ENCODE results near the gene ANXA11.
"Not testable (repeated sequence)": the region's sequence is repeated elsewhere in the genome, so short reads cannot be mapped to it uniquely, and the experiment has no call there.

Gene ANXA11

DNA sequence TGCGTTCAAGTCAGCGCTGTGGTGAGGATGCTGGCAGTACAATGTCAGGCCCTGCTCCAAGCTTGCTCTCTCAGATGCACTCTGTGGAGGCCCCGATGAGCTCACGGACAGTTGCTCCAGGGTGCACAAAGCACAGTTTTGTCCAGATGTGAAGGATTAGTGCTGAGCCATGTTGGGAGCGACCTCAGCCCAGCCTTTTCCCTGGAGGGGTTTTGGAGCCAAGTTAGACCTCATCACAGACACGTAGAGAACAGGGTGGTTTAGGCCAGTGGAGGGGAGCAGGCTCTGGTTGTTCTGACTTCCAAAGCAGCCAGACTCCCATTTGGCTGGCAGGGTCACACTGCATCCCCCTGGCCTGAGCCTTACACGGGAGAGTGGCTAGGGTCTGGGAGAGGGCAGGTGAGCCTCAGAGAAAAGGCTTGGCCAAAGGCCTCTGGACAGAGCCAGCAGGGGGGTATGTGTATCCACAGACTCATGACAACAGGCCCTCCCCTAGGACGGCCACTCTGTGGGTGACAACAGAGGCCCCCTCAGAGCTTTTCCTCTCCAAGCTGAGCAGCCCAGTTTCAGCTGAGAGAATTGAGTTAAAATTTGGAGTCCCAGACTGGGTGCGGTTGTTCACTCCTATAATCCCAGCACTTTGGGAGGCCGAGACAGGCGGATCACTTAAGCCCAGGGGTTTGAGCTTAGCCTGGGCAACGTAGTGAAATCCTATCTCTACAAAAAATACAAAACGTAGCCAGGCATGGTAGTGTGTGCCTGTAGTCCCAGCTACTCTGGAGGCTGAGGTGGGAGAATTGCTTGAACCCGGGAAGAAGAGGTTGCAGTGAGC is 68.1 kb downstream of the ANXA11 start:
- Histone ChIP-seq H3K9me3 (ENCODE audit: control insufficient read depth, low read length) (no peaks in the 10 kb centered on the region), H3K36me3 (ENCODE audit: control insufficient read depth, insufficient read depth, low read length, severe bottlenecking) (peaks cover 4% of the 10 kb centered on the region), H3K27me3 (replicated peaks; ENCODE audit: control insufficient read depth, insufficient read depth, low read length) (no peaks in the 10 kb centered on the region), H3K9ac (ENCODE audit: low read length) (peak overlapping the region; percentile 81), H3K4me3 (ENCODE audit: low read length) (peak overlapping the region; percentile 57), H3K4me1 (ENCODE audit: control insufficient read depth, insufficient read depth, low read length) (peaks cover 39% of the 10 kb centered on the region)
- DNase-seq (ENCODE audit: low read depth) = peak; percentile 83

- peak; percentile 96 for DNase-seq (ENCODE audit: low read depth)
- H3K4me1 ChIP-seq (ENCODE audit: control insufficient read depth, insufficient read depth, low read length) = peaks cover 49% of the 10 kb centered on the region
- H3K9ac ChIP-seq (ENCODE audit: low read length) = peak overlapping the region; percentile 79
- no peaks in the 10 kb centered on the region for H3K9me3 ChIP-seq (ENCODE audit: control insufficient read depth, low read length)
- no peaks in the 10 kb centered on the region for H3K27me3 ChIP-seq (replicated peaks; ENCODE audit: control insufficient read depth, insufficient read depth, low read length)
- H3K4me3 ChIP-seq (ENCODE audit: low read length) = peak overlapping the region; percentile 63
- peaks cover 4% of the 10 kb centered on the region for H3K36me3 ChIP-seq (ENCODE audit: control insufficient read depth, insufficient read depth, low read length, severe bottlenecking)
These were observed 69.2 kb downstream of the ANXA11 start for GRCh38 chr10:80136134-80136571.

GRCh38 chr10:80133687-80134086 is 71.7 kb downstream of the ANXA11 start:
- peak overlapping the region; percentile 87 for H3K4me3 ChIP-seq (ENCODE audit: low read length)
- H3K36me3 ChIP-seq (ENCODE audit: control insufficient read depth, insufficient read depth, low read length, severe bottlenecking); DNase-seq (ENCODE audit: low read depth); H3K27me3 ChIP-seq (replicated peaks; ENCODE audit: control insufficient read depth, insufficient read depth, low read length); H3K9me3 ChIP-seq (ENCODE audit: control insufficient read depth, low read length): not testable (repeated sequence)
- peaks cover 45% of the 10 kb centered on the region for H3K4me1 ChIP-seq (ENCODE audit: control insufficient read depth, insufficient read depth, low read length)
- H3K9ac ChIP-seq (ENCODE audit: low read length) = peak overlapping the region; percentile 92

- Histone ChIP-seq H3K9me3 (ENCODE audit: control insufficient read depth, low read length) (no peaks in the 10 kb centered on the region), H3K27me3 (replicated peaks; ENCODE audit: control insufficient read depth, insufficient read depth, low read length) (no peaks in the 10 kb centered on the region), H3K4me3 (ENCODE audit: low read length) (peak overlapping the region; percentile 87), H3K9ac (ENCODE audit: low read length) (peak overlapping the region; percentile 92), H3K36me3 (ENCODE audit: control insufficient read depth, insufficient read depth, low read length, severe bottlenecking) (no peaks in the 10 kb centered on the region), H3K4me1 (ENCODE audit: control insufficient read depth, insufficient read depth, low read length) (peaks cover 40% of the 10 kb centered on the region)
- peak; percentile 67 for DNase-seq (ENCODE audit: low read depth)
These were observed 72.1 kb downstream of the ANXA11 start for GRCh38 chr10:80133206-80133605.

GRCh38 chr10:80132299-80133139 is 72.8 kb downstream of the ANXA11 start, which contains the start of gene PLAC9:
Gene PLAC9 (plus strand): TSS chr10:80132730. CDS start chr10:80132763, 33 bp downstream.
- Histone ChIP-seq H3K9ac (ENCODE audit: low read length) (peak within 1 kb of the TSS; percentile 92), H3K4me3 (ENCODE audit: low read length) (peak within 1 kb of the TSS; percentile 87), H3K9me3 (ENCODE audit: control insufficient read depth, low read length) (no peaks in the 10 kb centered on the region), H3K4me1 (ENCODE audit: control insufficient read depth, insufficient read depth, low read length) (peaks cover 33% of the 10 kb centered on the region), H3K27me3 (replicated peaks; ENCODE audit: control insufficient read depth, insufficient read depth, low read length) (no peaks in the 10 kb centered on the region), H3K36me3 (ENCODE audit: control insufficient read depth, insufficient read depth, low read length, severe bottlenecking) (no peaks in the 10 kb centered on the region)
- peak; percentile 82 for DNase-seq (ENCODE audit: low read depth)

- no peak for DNase-seq (ENCODE audit: low read depth)
- H3K4me1 ChIP-seq (ENCODE audit: control insufficient read depth, insufficient read depth, low read length) = peaks cover 23% of the 10 kb centered on the region
- H3K9ac ChIP-seq (ENCODE audit: low read length) = peak overlapping the region; percentile 92
These were observed 73.8 kb downstream of the ANXA11 start for GRCh38 chr10:80131499-80131901.

GRCh38 chr10:80126876-80127275 is 78.5 kb downstream of the ANXA11 start:
- Histone ChIP-seq H3K4me1 (ENCODE audit: control insufficient read depth, insufficient read depth, low read length) (peaks cover 20% of the 10 kb centered on the region), H3K27me3 (replicated peaks; ENCODE audit: control insufficient read depth, insufficient read depth, low read length) (no peaks in the 10 kb centered on the region), H3K4me3 (ENCODE audit: low read length) (no peak overlapping the region), H3K9me3 (ENCODE audit: control insufficient read depth, low read length) (no peaks in the 10 kb centered on the region), H3K36me3 (ENCODE audit: control insufficient read depth, insufficient read depth, low read length, severe bottlenecking) (no peaks in the 10 kb centered on the region), H3K9ac (ENCODE audit: low read length) (no peak overlapping the region)
- DNase-seq (ENCODE audit: low read depth) = no peak

More at GRCh38 chr10:80131499-80131901, 73.8 kb downstream of the ANXA11 start:
- H3K4me3 ChIP-seq (ENCODE audit: low read length) = peak overlapping the region; percentile 87
- no peaks in the 10 kb centered on the region for H3K27me3 ChIP-seq (replicated peaks; ENCODE audit: control insufficient read depth, insufficient read depth, low read length)
- H3K36me3 ChIP-seq (ENCODE audit: control insufficient read depth, insufficient read depth, low read length, severe bottlenecking) = no peaks in the 10 kb centered on the region
- H3K9me3 ChIP-seq (ENCODE audit: control insufficient read depth, low read length) = no peaks in the 10 kb centered on the region

DNA sequence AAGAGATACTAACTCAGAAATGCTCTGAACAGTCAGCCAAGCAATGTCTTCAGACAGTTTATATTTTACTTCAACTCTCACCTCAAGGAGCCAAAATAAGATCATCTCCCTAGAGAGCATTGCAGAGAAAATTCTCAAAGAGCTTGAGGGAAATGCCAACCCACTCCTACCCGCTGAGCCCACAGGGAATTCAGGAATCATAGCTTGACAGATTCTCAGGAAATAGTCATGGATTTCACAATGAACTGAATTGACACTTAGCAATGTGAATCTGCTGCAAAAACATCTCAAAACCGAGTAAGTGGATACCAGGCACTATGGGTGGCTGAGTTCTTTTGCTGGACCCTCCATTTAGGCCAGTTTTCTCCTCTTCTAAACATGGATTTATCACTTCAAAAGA is 82.6 kb downstream of the ANXA11 start:
- peak; percentile 65 for DNase-seq (ENCODE audit: low read depth)
- H3K9ac ChIP-seq (ENCODE audit: low read length) = peak overlapping the region; percentile 73
- H3K4me3 ChIP-seq (ENCODE audit: low read length) = peak overlapping the region; percentile 51
- H3K27me3 ChIP-seq (replicated peaks; ENCODE audit: control insufficient read depth, insufficient read depth, low read length) = no peaks in the 10 kb centered on the region
- no peaks in the 10 kb centered on the region for H3K9me3 ChIP-seq (ENCODE audit: control insufficient read depth, low read length)
- no peaks in the 10 kb centered on the region for H3K36me3 ChIP-seq (ENCODE audit: control insufficient read depth, insufficient read depth, low read length, severe bottlenecking)
- peaks cover 18% of the 10 kb centered on the region for H3K4me1 ChIP-seq (ENCODE audit: control insufficient read depth, insufficient read depth, low read length)

DNA sequence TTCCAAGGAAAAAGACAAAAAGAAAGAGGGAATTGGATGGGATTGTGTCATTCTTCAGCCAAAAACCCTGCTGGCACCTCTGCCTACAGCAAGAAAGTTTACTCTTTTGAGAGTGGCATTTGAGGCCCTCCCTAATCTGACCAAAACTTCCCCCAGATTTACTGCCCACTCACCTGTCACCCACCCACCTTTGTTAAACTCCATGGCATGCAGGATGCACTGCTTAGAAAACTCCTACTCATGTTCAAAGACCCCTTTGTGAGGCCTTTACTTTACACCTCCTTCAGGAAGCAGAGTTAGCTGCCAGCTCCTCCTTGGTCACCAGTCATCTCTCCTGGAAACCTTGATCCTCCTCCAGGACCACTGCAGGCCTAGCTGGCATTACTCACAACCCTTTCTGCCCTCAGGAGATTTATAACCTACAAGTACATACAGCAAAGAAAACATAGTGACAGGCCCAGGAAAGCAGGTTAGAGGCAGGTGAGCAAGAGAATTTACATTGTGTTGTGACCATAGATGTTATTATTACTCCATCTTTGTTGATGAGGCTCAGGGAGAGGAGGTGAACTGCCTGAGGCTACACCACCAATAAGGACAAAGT is 83.1 kb downstream of the ANXA11 start:
- peaks cover 18% of the 10 kb centered on the region for H3K4me1 ChIP-seq (ENCODE audit: control insufficient read depth, insufficient read depth, low read length)

GRCh38 chr10:80118669-80119068 is 86.7 kb downstream of the ANXA11 start:
- peaks cover 18% of the 10 kb centered on the region for H3K4me1 ChIP-seq (ENCODE audit: control insufficient read depth, insufficient read depth, low read length)
- no peak overlapping the region for H3K9ac ChIP-seq (ENCODE audit: low read length)
- H3K4me3 ChIP-seq (ENCODE audit: low read length) = no peak overlapping the region
- no peaks in the 10 kb centered on the region for H3K9me3 ChIP-seq (ENCODE audit: control insufficient read depth, low read length)
- no peaks in the 10 kb centered on the region for H3K36me3 ChIP-seq (ENCODE audit: control insufficient read depth, insufficient read depth, low read length, severe bottlenecking)
- H3K27me3 ChIP-seq (replicated peaks; ENCODE audit: control insufficient read depth, insufficient read depth, low read length) = no peaks in the 10 kb centered on the region
- DNase-seq (ENCODE audit: low read depth) = no peak

More for the DNA sequence above, 83.1 kb downstream of the ANXA11 start:
- no peaks in the 10 kb centered on the region for H3K36me3 ChIP-seq (ENCODE audit: control insufficient read depth, insufficient read depth, low read length, severe bottlenecking)
- no peaks in the 10 kb centered on the region for H3K27me3 ChIP-seq (replicated peaks; ENCODE audit: control insufficient read depth, insufficient read depth, low read length)
- H3K9ac ChIP-seq (ENCODE audit: low read length) = peak overlapping the region; percentile 73
- H3K9me3 ChIP-seq (ENCODE audit: control insufficient read depth, low read length) = no peaks in the 10 kb centered on the region
- DNase-seq (ENCODE audit: low read depth) = no peak
- peak overlapping the region; percentile 51 for H3K4me3 ChIP-seq (ENCODE audit: low read length)

DNA sequence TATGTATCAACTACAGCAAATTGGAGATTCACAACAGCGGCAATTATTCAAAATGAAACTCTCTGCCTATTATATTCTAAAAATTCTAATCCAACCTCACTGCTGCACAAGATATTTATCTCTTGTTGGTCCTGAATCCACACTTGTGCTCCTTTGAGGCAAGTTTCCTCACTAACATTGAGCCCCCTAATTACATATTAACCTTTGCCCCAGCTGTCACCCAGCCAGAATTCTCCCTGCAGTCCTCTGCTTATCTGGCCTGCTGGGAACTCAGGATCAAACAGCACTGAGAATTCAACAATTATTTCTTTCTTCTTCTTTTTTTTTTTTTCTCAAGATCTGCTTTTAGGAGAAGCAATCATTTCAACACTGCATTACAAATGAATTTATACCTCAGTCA is 94.4 kb downstream of the ANXA11 start:
- H3K9me3 ChIP-seq (ENCODE audit: control insufficient read depth, low read length) = peaks cover 27% of the 10 kb centered on the region
- H3K27me3 ChIP-seq (replicated peaks; ENCODE audit: control insufficient read depth, insufficient read depth, low read length) = no peaks in the 10 kb centered on the region
- H3K4me1 ChIP-seq (ENCODE audit: control insufficient read depth, insufficient read depth, low read length) = peaks cover 18% of the 10 kb centered on the region
- DNase-seq (ENCODE audit: low read depth) = no peak
- H3K9ac ChIP-seq (ENCODE audit: low read length) = peak overlapping the region; percentile 84
- peak overlapping the region; percentile 76 for H3K4me3 ChIP-seq (ENCODE audit: low read length)
- no peaks in the 10 kb centered on the region for H3K36me3 ChIP-seq (ENCODE audit: control insufficient read depth, insufficient read depth, low read length, severe bottlenecking)
